ENCODE measurements around the gene PTPRG. TPM values are rescaled to one million over a fixed set of nuclear protein-coding genes. Genes with fewer than 3 reads are reported as not detected.

Gene PTPRG
- total and polyA plus RNA-seq, 2 experiments from 2014 or later: 8.5 to 34.9 TPM

- H3K79me2 ChIP-seq: no peaks in the 10 kb centered on the region
- H3K4me1 ChIP-seq (ENCODE audit: insufficient read depth): no peaks in the 10 kb centered on the region
- no peak overlapping the region for H3K27ac ChIP-seq
- H2AFZ ChIP-seq: no peak overlapping the region
- no peaks in the 10 kb centered on the region for H3K9me3 ChIP-seq (ENCODE audit: low read depth)
- no peaks in the 10 kb centered on the region for H3K9me2 ChIP-seq (replicated peaks; ENCODE audit: insufficient read depth)
- no peak for DNase-seq (ENCODE audit: low spot score)
- no peaks in the 10 kb centered on the region for H4K20me1 ChIP-seq (ENCODE audit: insufficient read depth, poor library complexity, severe bottlenecking)
- H3K4me3 ChIP-seq: no peak overlapping the region
- no peak overlapping the region for H3K4me2 ChIP-seq
- TF ChIP-seq EZH2phosphoT487 (IDR thresholded peaks at IDR 0.05; ENCODE audit: low read depth, severe bottlenecking, unreplicated experiment): no peak
- no peak for TF ChIP-seq EZH2 (IDR thresholded peaks at IDR 0.05; ENCODE audit: borderline replicate concordance)
- no peak for TF ChIP-seq CTCF (IDR thresholded peaks at IDR 0.05; ENCODE audit: poor library complexity)
- no peaks in the 10 kb centered on the region for H3K27me3 ChIP-seq
- H3K36me3 ChIP-seq (replicated peaks; ENCODE audit: insufficient read depth, low read depth): no peaks in the 10 kb centered on the region
- WGBS (ENCODE audit: low lambda C conversion rate, missing lambda C conversion rate): 76% methylated on average over 4 of the region's 4 CpGs
Measured at GRCh38 chr3:62057339-62058047, 496.1 kb downstream of the PTPRG start.

GRCh38 chr3:62065985-62066693 lies 504.8 kb downstream of the PTPRG start:
- Histone ChIP-seq H2AFZ (no peak overlapping the region), H3K27me3 (no peaks in the 10 kb centered on the region), H4K20me1 (ENCODE audit: insufficient read depth, poor library complexity, severe bottlenecking) (no peaks in the 10 kb centered on the region), H3K4me2 (no peak overlapping the region), H3K36me3 (replicated peaks; ENCODE audit: insufficient read depth, low read depth) (no peaks in the 10 kb centered on the region), H3K9me3 (ENCODE audit: low read depth) (no peaks in the 10 kb centered on the region), H3K27ac (peak overlapping the region; percentile 60), H3K79me2 (no peaks in the 10 kb centered on the region), H3K4me3 (no peak overlapping the region), H3K4me1 (ENCODE audit: insufficient read depth) (no peaks in the 10 kb centered on the region), H3K9me2 (replicated peaks; ENCODE audit: insufficient read depth) (no peaks in the 10 kb centered on the region)
- TF ChIP-seq CTCF (IDR thresholded peaks at IDR 0.05; ENCODE audit: poor library complexity): no peak
- TF ChIP-seq EZH2phosphoT487 (IDR thresholded peaks at IDR 0.05; ENCODE audit: low read depth, severe bottlenecking, unreplicated experiment): no peak
- no peak for TF ChIP-seq EZH2 (IDR thresholded peaks at IDR 0.05; ENCODE audit: borderline replicate concordance)
- DNase-seq (ENCODE audit: low spot score): peak; percentile 24
- WGBS (ENCODE audit: low lambda C conversion rate, missing lambda C conversion rate): 69% methylated on average over 5 of the region's 5 CpGs

DNA sequence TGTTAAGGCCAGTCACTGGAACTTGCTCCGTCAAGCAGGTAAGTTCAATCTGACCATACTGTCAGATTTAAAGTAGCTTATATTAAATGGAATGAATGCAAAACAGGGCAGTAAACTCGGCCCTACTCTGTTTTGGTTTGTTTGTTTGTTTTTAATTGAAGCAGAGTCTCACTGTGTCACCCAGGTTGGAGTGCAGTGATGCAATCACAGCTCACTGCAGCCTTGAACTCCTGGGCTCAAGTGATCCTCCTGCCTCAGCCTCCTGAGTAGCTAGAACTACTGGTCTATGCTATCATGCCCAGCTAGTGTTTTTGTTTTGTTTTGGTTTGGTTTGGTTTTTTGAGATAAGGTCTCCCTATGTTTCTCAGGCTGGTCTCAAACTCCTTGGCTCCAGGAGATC lies 507.0 kb downstream of the PTPRG start:
- Histone ChIP-seq H4K20me1 (ENCODE audit: insufficient read depth, poor library complexity, severe bottlenecking) (no peaks in the 10 kb centered on the region), H3K9me2 (replicated peaks; ENCODE audit: insufficient read depth) (no peaks in the 10 kb centered on the region), H3K4me3 (no peak overlapping the region), H3K4me2 (no peak overlapping the region), H3K36me3 (replicated peaks; ENCODE audit: insufficient read depth, low read depth) (no peaks in the 10 kb centered on the region), H3K27me3 (no peaks in the 10 kb centered on the region), H3K9me3 (ENCODE audit: low read depth) (no peaks in the 10 kb centered on the region), H2AFZ (no peak overlapping the region), H3K27ac (no peak overlapping the region), H3K79me2 (no peaks in the 10 kb centered on the region), H3K4me1 (ENCODE audit: insufficient read depth) (no peaks in the 10 kb centered on the region)
- WGBS (ENCODE audit: low lambda C conversion rate, missing lambda C conversion rate): 83% methylated on average over 2 of the region's 2 CpGs
- DNase-seq (ENCODE audit: low spot score): no peak
- TF ChIP-seq EZH2 (IDR thresholded peaks at IDR 0.05; ENCODE audit: borderline replicate concordance) (no peak), EZH2phosphoT487 (IDR thresholded peaks at IDR 0.05; ENCODE audit: low read depth, severe bottlenecking, unreplicated experiment) (no peak), CTCF (IDR thresholded peaks at IDR 0.05; ENCODE audit: poor library complexity) (no peak)
